ENCODE measurements around the gene NDUFB2. TPM values are rescaled to one million over a fixed set of nuclear protein-coding genes. Genes with fewer than 3 reads are reported as not detected.

Gene NDUFB2
- total and polyA plus RNA-seq, 9 of the 15 experiments (the other 6 are each of a cell fraction or from before 2014, with no cell fraction given) = 220 to 2,075 (median 320) TPM

GRCh38 chr7:140673063-140673773 lies 23.3 kb upstream of the NDUFB2 start (continued):
- TF ChIP-seq CREB3 (tag; conservative IDR thresholded peaks at IDR 0.05; ENCODE audit: low read depth) (no peak), PYGO2 (tag; IDR thresholded peaks at IDR 0.05) (no peak), RB1 (IDR thresholded peaks at IDR 0.05; ENCODE audit: low read depth) (peak; percentile 87), ZNF445 (CRISPR knock-in tag; IDR thresholded peaks at IDR 0.05; ENCODE audit: low read depth) (no peak), BCOR (IDR thresholded peaks at IDR 0.05) (0 out of 2 replicates have a peak, but pooled peaks have one; percentile 35), JUNB (CRISPR knock-in tag; conservative IDR thresholded peaks at IDR 0.05) (no peak), RBM15 (IDR thresholded peaks at IDR 0.05; ENCODE audit: insufficient read depth, low read length) (no peak), CAMTA2 (CRISPR knock-in tag; conservative IDR thresholded peaks at IDR 0.05) (no peak), DDX20 (tag; IDR thresholded peaks at IDR 0.05; ENCODE audit: low read depth) (no peak), HOMEZ (CRISPR knock-in tag; IDR thresholded peaks at IDR 0.05) (no peak), TFAP4 (CRISPR knock-in tag; IDR thresholded peaks at IDR 0.05; ENCODE audit: borderline replicate concordance) (peak; percentile 65; the same call in 1 of the 2 replicates), ZNF75A (CRISPR knock-in tag; IDR thresholded peaks at IDR 0.05) (no peak), GTF2A2 (tag; IDR thresholded peaks at IDR 0.05) (no peak), NFXL1 (CRISPR knock-in tag; IDR thresholded peaks at IDR 0.05) (no peak), ZNF274 (IDR thresholded peaks at IDR 0.05; ENCODE audit: borderline replicate concordance, low read depth, low read length) (no peak), POLR2A (conservative IDR thresholded peaks at IDR 0.05) (peak; percentile 48; the same call in 1 of the 2 replicates), RFX1 (IDR thresholded peaks at IDR 0.05) (no peak), HNRNPLL (IDR thresholded peaks at IDR 0.05; ENCODE audit: low read depth, low read length, poor library complexity, severe bottlenecking) (peak; percentile 12), ZBTB9 (CRISPR knock-in tag; IDR thresholded peaks at IDR 0.05) (peak; percentile 65; the same call in 1 of the 2 replicates)
- TF ChIP-seq, protein P1, sequence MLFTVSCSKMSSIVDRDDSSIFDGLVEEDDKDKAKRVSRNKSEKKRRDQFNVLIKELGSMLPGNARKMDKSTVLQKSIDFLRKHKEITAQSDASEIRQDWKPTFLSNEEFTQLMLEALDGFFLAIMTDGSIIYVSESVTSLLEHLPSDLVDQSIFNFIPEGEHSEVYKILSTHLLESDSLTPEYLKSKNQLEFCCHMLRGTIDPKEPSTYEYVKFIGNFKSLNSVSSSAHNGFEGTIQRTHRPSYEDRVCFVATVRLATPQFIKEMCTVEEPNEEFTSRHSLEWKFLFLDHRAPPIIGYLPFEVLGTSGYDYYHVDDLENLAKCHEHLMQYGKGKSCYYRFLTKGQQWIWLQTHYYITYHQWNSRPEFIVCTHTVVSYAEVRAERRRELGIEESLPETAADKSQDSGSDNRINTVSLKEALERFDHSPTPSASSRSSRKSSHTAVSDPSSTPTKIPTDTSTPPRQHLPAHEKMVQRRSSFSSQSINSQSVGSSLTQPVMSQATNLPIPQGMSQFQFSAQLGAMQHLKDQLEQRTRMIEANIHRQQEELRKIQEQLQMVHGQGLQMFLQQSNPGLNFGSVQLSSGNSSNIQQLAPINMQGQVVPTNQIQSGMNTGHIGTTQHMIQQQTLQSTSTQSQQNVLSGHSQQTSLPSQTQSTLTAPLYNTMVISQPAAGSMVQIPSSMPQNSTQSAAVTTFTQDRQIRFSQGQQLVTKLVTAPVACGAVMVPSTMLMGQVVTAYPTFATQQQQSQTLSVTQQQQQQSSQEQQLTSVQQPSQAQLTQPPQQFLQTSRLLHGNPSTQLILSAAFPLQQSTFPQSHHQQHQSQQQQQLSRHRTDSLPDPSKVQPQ (CRISPR knock-in tag; IDR thresholded peaks at IDR 0.05; ENCODE audit: borderline replicate concordance) = no peak
- TF ChIP-seq, protein P2, sequence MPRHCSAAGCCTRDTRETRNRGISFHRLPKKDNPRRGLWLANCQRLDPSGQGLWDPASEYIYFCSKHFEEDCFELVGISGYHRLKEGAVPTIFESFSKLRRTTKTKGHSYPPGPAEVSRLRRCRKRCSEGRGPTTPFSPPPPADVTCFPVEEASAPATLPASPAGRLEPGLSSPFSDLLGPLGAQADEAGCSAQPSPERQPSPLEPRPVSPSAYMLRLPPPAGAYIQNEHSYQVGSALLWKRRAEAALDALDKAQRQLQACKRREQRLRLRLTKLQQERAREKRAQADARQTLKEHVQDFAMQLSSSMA (CRISPR knock-in tag; IDR thresholded peaks at IDR 0.05) = no peak

Measured in K562 (cell line).